SKM-1 treated with dmso at 0.1 percent for 144 hours (cell line): ENCODE results near the gene OTOG.

Source experiments
- DNase-seq: peaks from one replicate; lab custom pipeline; 2025; ENCODE audit not compliant: unreplicated experiment; lab: John Stamatoyannopoulos, UW

OTOG gene

DNA sequence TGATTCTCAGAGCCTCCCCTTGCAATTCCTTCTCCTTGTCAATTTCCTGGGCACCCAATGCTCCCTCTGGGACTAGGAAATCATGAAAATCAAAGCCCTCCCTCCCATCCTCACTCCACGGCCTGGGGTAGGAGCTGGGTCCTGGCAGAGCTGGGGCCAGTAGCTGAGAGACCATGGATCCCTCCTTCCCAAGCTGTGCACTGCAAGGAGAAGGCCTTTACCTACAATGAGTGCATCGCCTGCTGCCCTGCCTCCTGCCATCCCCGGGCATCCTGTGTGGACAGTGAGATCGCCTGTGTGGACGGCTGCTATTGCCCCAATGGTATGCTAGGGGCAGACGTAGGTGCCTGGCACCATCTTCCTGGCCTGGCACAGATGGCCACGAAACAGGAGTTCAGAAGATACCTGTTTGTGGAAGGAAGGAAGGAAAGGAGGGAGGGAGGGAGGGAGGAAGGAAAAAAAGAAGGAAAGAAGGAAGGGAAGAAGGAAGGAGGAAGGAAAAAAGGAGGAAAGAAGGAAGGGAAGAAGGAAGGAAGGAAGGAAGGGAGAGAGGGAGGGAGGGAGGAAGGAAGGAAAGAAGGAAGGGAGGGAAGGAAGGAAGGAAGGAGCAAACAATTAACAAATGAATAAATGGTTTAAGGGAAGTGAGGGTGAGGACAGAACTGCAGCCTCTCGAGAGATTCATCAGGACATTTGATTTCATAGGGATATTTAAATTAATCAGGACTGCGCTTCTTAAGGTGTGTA, 12.5 kb downstream of the OTOG start:
- no peak for DNase-seq

DNA sequence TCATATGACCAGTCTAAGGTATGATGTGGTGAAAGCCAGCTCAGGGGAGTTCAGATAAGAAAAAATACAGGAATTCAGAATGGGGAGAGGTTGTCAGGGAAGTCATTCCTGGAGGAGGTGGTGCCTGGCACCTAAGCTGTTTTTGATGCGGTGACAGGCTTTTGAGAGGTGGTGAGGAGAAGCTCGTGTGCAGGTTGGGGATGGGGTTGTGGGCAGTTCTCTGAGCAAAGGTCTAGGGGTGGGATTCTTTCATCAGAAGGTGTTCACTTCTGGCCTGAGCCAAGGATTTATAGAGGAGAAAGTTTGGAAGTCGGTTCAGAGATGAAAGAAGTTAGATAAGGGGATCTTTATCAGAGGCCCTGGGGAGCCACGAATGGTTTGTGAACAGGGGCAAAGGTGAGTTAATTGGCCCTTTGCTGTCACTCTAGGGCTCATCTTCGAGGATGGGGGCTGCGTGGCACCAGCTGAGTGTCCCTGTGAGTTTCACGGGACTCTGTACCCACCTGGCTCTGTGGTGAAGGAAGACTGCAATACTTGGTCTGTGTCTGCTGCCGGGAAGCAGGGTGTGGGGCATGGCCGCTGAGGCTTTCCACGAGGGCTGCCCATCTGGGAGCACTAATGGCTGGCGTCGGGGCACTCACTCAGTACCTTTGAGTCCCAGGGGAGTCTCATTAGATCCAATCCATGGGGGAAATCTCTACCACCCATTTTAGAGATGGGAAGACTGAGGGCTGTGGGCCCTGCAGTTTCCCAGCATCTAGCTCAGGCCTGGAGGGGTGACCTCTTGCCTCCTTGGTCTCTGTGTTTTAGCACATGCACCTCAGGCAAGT, 13.4 kb downstream of the OTOG start:
- no peak for DNase-seq

DNA sequence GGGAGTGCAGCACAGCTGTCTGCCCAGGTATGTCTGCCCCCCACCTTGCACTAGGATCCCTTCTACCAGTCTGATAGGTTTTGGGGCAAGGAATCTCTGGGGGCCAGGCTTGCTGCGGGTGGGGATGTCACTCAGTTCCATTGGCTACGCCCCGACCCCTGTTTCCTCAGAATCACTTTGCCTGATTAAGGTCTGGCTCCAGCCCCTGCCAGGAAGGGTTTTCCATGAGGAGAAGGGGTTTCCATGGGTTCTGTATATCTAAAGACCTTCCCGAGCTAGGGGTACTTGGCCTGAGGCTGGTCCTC, 14.0 kb downstream of the OTOG start:
- no peak for DNase-seq

DNA sequence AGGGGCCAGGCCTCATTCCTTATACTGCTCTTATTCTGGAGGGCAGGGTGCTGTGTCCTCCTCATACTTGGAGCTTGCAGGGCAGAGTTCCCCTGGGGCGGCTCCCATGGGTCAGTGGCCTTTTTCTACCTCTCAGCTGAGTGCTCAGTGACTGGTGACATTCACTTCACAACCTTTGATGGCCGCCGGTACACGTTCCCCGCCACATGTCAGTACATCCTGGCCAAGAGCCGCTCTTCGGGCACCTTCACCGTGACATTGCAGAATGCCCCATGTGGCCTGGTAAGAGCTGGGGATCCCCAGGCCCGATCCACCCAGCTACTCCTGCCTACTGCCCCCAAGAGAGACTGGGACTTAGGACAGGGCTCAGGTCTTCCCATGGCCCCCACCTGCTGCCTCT, 14.5 kb downstream of the OTOG start:
- DNase-seq: no peak

DNA sequence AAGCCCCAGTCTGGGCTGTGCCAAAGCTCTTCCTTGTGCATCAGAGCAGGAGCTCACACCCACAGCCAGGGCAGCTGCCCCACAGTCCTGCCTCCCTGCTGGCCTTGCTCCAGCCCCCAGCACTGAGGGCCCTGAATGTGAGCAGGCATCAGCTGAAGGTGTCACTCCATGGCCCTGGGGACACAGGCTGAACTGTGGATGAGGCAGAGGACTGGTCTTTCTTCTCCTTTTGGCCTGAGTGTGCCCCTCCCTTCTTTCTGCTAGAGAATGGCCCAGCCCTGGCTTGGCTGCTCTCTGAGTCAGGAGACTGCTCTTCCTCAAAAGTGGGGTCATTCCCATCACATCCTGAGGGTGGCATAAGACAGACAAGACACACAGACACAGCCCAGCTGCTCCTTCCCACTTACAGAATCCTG, 16.2 kb downstream of the OTOG start:
- peak; percentile 60 for DNase-seq

DNA sequence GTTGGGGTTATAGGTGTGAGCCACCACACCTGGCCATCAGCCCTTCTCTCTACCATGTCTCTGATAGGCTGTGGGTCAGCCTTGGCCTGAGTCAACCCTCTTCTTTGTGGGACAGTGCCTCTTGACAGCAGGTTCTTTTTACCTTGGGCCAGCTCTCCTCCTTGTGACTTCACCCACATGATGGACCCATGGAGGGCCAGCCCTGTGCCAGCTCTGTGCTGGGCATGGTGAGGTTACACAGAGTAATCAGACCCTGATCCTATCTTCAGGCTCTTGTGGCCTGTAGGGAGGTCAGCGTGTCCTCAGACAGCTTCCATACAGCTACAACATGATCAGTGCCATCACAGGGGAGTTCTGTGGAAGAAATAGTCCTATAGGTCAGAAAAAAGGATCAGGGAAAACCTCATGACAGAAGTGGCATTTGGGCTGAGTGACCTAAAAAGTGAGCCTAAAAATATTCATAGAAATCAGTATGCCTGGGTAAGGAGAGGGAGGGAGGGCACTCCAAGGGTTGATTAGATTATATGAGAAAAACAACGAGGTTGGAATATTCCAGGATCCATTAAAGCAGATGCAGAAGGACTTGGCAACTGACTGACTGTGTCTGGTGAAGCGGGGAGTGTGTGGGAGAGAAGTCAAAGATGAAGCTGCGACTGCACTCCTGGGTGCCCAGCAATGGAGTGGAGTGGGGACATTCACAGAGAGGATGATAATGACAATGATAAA, 17.1 kb downstream of the OTOG start:
- no peak for DNase-seq

DNA sequence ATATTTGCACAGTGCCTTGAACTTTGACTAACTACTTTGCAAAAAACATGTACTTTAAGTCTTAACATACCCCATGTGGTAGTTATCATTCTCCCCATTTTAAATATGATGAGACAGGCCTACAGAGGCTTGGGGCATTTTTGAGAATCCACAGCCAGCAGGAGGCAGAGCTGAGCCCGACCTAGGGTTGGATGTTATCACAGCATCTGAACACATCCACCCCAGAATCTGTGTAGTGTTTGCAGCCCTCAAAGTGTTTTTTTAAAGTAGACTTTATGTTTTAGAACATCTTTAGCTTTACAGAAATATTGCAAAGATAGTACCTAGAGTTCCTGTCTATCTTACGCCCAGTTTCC, 17.6 kb downstream of the OTOG start:
- no peak for DNase-seq

DNA sequence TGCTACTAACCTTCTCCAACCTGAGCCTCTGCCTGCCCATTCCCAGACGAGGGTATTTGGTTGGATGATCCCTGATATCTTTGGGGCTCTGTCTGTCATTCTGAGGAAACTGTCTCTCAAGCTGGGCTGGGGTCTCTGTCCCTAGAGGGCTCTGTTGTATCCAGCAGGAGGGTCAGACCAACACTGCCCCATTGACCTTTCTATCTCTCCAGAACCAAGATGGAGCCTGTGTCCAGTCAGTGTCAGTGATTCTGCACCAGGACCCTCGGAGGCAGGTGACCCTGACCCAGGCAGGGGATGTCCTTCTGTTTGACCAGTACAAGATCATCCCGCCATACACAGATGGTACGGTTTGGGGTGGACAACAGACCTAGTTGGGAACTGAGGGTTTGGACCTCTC, 21.9 kb downstream of the OTOG start:
- DNase-seq: no peak

DNA sequence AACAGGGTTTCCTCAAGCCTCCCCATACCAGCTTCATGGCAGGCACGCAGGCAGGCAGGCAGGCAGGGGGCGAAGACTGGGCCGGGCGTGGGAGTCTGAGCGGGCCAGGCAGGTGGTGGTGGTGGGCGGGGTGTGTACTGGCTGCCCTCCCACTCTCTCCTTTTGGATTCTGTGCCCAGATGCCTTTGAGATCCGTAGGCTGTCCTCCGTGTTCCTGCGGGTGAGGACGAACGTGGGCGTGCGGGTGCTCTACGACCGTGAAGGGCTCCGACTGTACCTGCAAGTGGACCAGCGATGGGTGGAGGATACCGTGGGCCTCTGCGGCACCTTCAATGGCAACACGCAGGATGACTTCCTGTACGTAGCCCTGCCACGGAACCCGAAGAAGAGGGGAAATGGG, 23.0 kb downstream of the OTOG start:
- DNase-seq: no peak

DNA sequence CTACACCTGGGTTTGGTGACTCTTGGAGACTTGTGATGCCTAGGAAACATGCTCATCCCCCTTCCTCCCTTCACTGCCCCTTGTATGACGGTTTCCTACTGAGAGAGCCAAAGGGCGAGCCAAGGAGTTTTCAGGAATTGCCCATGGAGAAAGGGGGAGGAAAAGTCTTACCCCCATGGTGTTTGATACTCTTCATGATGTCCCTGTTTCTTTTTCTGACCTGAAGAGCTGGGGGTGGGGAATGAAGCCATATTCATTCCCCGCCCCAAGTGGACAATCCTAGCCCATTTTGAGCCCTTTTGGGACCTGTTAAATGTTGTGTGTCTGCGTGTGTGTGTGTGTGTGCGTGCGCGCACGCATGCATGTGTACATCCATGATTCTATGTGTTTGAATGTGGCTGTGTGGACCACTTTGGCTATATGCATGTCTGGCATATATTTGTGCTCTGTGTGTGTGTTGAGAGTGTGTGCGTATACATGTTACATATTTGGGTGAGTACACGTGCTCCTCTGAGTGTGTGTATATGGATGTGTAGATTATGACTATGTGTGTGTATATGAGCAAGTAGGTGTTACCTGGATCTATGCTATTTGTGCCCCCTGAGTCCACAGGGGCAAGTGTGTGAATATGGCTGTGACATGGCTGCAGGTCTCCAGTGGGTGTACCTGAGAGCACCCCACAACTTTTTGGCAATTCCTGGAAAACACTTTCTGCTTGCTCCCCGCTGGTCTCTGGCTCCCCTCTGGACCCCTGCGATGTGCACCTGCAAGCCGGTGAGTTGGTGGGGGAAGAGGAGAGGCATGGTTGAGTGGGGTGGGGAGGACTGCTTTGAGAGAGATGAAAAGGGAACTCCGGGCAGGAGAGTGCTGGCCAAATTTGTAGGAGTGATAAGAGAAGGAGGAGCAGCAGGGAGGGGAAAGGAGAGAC, 24.6 kb downstream of the OTOG start:
- no peak for DNase-seq

DNA sequence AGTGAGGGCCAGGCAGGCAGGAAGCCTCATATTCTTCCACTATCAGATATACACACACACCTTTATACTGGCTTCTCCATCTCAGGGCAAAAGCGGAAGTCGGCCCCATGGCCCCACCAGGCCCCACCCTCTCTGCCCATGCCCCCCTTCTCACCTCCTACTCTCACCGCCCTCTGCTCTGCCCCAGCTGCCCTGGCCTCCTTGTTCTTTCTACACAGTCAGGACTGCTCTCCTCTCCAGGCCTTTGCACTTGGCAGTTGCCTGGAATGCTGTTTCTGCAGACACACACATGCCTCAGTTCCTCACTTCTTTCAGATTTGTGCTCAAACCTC, 25.3 kb downstream of the OTOG start:
- no peak for DNase-seq

DNA sequence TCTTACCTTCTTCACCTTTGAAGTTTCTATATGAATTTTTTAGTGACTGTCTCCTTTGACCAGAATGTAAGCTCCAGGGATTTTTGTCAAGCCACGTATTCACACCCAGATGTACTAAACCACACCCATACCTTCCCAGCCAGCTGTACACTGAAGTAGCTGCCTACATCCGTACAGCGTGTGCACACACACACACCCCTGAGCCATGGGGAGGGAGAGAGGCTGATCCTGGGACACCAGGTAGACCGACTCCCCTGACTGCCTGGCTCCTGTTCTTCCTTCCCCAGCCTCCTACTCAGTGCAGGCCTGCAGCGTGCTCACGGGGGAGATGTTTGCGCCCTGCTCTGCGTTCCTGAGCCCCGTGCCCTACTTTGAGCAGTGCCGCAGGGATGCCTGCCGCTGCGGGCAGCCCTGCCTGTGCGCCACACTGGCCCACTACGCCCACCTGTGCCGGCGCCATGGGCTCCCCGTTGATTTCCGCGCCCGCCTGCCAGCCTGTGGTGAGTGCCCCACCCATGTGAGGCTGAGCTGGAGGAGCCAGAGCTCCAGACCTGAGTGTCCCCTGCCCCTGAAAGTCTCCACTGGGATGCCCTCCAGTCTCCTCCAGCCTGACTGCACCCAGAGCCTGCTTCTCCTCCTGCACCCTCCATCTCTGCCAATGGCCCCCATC, 25.9 kb downstream of the OTOG start:
- no peak for DNase-seq

DNA sequence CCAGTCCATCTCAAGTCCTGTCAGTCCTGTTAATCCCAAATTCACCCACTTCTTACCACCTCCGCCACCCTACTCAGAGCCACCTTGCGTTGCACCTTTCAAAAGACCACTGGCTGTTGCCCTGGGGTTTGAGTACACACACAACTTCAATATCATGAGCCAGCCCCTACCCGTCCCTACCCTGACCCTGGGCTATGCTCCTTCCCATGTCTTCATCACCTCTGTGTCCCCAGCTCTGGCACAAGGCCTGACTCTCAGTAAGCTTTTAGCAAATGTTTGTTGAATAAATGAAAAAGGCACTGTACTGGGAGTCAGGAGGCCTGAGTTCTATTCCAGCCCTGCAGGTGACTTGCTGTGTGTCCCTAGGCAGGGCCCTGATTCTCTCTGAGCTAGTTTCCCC, 26.5 kb downstream of the OTOG start:
- DNase-seq: no peak

DNA sequence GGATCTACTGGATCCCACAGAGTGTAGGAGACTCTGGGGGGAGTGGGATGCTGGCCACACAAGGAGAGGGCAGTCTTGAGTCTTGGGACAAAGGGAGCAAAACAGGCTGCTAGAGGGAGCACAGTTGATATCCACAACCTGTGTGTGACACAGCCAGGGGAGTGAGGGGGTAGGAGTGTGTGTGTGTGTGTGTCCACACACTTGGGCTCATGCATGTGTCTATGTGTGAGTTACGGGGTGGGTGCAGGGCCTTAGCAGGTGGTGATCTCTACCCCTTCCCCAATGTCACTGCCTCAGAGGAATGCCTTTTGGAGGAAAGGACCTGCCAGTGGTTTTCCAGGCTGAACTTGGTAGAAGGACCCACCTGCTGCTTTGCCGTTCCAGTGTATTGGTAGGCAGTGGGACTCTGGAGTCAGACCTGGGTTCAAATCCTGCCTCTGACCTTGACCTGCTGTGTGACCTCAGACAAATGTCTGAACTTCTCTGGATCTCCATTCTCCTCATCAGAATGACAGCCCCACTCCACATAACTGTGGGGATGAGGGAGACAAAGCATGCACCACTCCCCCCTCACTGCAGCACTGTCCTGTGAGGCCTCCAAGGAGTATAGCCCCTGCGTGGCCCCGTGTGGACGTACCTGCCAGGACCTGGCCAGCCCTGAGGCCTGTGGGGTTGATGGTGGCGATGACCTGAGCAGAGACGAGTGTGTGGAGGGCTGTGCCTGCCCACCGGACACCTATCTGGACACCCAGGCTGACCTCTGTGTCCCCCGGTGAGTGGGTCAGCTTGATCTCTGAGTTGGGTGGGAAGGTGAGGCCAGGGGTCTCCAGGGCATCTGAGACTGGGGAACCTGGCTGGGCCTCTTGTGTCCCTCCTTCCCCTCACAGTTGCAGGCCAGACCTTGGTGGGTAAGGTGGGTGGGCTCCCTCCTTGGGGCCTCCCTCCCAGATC, 27.4 kb downstream of the OTOG start:
- DNase-seq: no peak

DNA sequence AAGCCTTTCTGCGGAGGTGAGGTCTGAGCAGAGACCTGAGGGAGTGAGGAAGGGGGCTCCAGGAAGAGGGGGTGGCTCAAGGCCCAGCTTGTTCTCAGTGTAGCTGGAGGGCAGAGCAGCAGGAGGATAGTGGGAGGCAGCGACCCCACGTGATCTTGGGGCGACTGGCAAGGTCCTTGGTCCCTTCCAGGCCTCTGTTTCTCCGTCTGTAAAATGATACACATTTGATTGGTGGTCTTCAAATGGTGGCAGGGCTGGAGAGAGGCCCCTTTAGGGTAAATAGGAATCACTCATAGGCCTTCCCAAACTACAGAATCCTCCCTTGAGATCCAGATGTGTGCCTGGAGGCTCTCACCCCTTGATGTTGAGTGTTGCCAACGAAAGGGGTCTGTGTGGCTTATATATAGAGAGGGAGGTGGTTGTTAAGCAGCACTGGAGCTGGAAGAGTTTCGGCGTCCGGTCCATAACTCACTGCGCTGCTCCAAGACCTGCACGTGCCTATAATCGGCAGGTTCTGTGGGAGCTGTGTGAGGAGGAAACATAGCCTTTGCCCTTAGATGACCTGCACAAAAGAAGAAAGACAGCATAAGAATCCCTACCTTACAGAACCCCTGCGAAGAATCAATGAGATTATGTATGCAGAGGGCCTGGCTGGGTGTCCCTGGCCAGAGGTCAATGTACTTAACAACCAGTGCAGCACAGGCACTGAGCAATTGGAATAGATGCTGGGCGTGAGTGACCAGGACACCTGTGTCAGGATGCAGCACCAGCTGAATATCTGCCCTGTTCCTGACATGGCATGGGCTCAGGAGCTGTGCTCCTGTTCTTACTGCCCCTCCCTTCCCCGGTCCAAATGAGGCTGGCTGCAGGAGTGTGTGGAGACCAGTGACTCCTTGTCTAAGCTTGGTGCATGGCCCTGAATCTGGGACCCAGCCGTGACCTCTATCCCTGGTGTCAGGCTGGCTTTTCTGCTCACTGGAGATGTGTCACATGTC, 28.7 kb downstream of the OTOG start:
- no peak for DNase-seq

DNA sequence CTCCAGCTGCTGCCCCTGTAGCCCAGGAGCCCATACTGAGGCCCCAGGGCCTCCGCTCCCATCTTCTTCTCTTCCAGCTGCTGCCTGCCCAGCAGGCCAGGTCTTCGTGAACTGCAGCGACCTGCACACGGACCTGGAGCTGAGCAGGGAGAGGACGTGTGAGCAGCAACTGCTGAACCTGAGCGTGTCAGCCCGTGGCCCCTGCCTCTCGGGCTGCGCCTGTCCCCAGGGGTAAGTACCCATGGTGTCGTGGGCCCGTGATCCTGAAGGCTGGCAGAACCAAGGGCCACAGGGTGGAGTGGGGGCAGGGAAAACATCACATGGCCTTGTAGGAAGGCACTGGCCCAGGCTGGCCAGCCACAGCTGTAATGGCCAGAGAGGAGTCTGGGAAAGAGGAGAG, 31.2 kb downstream of the OTOG start:
- no peak for DNase-seq

DNA sequence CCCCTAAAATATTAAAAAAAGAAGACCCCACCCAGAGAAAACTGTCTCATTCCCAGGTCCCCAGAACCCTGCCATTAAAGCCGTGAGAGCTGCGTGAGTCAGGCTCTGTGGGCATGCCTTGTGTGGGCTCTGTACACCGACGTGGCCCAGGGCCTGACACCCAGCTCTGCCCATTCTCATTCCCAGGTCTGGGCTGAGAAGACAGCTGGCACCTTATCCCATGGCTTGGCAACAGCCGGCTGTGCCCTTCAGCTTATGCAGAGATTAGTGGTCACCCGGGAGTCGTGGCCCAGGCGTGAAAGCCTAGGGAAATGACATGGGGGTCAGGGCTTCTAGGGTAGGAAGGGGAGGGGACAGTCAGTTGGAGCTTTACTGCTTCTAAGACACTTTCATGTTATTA, 31.9 kb downstream of the OTOG start:
- DNase-seq: no peak

DNA sequence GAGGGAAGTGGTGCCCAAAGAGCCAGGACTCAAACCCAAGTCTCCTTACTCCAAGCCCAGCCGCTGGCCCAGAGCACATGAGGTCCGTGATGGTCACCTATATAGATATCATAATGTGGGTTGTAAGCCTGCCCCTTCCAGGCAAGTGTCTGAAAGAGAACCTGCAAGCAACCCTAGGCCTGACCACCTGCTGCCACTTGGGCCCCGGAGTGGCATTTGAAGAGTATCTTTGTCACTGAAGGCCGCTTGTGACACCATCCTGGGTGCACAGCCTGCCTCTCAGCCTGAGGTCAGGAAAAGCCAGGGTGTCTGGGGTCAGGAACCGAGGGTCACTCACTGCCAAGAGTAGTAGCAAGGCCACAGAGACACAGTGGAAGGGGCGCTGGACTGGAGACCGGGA, 32.4 kb downstream of the OTOG start:
- no peak for DNase-seq
